HuH-7 (cell line): Measurements from ENCODE around the gene PRICKLE4.

Experiments
- DNase-seq: peaks from one replicate; pipeline ENCODE4 v3.0.0; 2011; ENCODE audit warnings: low spot score

PRICKLE4 gene

GRCh38 chr6:41771058-41771983 is 9.3 kb upstream of the PRICKLE4 start:
- no peak for DNase-seq

GRCh38 chr6:41774841-41775240 is 5.7 kb upstream of the PRICKLE4 start:
- no peak for DNase-seq

GRCh38 chr6:41775293-41775882 is 5.2 kb upstream of the PRICKLE4 start:
- no peak for DNase-seq

GRCh38 chr6:41777551-41778285 is 2.9 kb upstream of the PRICKLE4 start:
- no peak for DNase-seq

DNA sequence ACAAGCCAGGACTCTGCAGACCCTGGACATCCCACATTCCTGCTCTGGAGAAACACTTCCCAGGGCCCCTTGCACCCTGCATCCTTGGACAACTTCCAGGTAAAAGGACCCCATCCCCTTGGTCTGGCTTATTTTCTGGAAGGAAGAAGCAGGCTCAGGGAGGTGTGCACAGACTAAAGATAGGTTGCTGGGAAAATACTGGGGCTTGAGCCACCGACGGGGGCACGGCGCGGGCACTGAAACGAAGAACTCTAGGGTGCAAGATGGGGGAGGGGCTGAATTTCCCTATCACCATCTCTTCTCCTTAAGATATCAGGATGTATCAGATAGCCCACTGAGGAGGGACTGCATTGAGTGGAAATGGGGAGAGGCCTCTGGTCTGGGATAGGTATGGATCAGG is 1.7 kb upstream of the PRICKLE4 start:
- DNase-seq: no peak

DNA sequence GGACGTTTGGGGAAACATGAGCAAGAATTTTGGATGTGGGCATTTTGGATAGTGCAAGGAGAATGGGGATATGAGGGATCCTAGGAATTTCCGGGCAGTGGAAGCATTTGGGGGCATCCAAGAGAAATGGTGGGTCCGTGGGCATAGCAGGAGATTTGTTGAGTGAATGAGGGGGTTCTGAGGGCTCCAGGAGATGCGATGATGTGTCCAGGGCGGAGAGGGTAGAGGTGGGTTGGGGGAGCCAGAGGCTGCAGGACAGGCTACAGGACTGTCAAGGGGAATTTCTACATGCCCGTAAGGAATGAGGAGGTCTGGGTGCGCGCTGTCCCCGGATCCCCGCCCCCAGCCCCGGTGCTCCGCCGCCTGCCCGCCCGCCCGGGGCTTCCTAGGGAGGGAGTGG is 1.2 kb upstream of the PRICKLE4 start:
- DNase-seq: peak; percentile 24

GRCh38 chr6:41779788-41780550 is 613 bp upstream of the PRICKLE4 start, which contains the start of gene FRS3:
FRS3 (minus strand) TSS chr6:41779900; CDS start chr6:41776987, 2,913 bp downstream.
- DNase-seq: peak; percentile 94

GRCh38 chr6:41781366-41781730 is 766 bp downstream of the PRICKLE4 start:
- DNase-seq: no peak

DNA sequence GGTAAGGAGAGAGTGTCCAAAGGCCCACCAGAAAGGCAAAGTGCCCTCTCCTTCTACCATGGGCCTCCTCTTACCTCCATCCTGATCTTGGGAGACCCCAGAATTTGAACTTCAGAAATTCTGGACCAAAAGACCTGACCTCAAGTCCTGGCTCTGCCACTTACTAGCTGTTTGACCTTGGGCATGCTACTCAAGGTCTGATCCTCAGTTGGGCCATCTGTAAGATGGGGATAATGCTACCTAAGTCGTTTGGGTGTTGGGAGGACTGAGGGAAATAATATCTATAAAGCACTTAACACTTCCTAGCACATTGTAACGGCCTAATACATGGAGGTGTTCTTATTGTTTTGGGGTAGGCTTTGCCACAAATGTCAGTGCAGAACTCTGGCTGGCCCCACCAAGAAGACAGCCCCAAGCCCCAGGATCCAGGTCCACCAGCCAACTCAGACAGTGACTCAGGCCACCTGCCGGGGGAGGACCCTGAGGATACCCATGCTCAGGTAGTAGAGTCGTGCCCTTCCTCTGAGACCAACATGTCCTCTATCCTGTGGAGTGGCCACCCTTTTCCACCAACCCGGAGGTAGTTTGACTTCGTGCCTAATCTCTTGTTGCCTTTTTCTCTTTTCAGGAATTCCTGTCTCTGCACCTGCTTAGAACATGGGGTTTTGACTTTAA is 2.7 kb downstream of the PRICKLE4 start:
- DNase-seq: no peak

DNA sequence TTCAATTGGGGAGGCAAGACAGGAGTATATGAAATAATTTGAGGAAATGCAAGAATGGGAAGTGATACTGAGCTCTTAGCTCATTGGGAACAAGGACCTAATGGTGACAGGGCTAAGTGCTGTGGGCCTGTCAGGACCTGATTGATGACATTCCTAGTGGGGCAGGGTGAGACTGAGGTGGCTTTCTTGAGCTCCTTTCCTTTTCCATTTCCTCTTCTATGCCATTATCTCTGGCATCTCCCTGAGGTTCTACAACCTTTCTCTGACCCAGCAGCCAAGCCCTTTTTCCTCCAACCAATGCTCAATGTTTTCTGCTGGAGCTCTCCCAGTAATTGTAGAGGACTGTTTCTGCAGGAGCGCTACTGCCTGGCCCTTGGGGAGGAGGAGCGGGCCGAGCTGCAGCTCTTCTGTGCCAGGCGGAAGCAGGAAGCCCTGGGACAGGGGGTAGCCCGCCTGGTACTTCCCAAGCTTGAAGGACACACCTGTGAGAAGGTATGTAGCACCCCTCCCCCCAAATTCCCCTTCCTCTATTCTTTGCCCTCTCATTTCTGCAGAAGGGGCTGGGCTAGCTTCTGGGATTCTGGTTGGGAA is 4.1 kb downstream of the PRICKLE4 start:
- DNase-seq: no peak

- no peak for DNase-seq
These were observed 4.7 kb downstream of the PRICKLE4 start for GRCh38 chr6:41785254-41785653.

GRCh38 chr6:41785689-41786450 is 5.3 kb downstream of the PRICKLE4 start:
- DNase-seq: no peak

DNA sequence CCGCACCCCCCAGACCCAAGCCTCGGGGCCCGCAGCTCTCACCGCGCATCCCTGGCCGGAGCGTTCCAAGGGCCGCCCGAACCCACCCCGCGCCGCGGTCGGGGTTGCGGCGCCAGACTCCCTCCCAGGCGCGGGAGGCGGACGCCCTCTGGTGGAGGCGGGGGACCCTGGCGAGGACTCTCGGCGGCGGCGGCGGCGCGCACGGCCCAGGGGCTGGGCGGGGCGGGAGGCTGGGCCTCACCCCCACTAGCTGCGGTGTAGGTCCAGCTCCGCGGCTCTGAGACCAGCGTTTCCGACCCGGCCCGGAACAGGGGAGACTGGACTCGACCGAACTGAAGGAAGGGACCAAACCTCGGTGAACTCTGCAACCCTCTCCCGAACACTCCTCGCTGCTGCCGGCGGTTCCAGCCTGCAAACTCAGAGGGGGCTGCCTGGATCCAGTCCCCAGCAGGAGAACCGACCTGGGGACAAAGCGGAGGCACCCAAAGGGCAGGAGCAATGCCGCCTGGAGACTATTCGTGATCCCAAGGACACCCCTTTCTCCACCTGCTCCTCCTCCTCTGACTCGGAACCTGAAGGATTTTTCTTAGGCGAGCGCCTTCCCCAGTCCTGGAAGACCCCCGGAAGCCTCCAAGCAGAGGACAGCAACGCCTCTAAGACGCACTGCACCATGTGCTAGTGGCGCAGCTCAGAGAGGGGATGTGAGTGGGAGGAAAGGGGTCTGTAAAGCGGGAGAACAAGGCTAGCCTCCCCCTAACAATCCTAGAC is 6.1 kb downstream of the PRICKLE4 start:
- DNase-seq: peak; percentile 75

DNA sequence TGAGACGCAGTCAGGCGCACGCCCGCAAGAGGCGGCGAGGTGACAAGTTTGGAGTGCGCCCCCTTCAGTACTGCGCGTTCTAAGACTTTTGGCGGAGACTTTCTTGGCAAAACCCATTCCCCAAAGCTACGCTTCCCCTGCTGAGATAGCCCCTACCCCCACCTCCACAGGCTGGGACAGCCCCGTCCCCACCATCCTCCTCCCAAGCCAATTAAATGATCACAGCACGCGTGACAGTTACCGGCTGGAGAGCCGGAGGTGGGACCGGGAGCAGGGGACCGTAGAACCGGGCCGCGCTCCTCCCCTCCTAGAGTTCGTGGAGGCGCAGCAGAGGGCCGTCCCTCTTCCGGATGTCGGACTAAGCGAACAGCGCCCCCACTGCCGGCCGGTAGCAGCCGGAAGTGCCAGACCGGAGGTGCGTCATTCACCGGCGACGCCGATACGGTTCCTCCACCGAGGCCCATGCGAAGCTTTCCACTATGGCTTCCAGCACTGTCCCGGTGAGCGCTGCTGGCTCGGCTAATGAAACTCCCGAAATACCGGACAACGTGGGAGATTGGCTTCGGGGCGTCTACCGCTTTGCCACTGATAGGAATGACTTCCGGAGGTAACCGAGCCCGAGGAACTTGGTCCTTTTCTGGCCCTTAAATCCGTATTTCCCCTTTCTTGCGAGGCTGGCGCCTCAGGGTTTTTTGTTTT is 6.8 kb downstream of the PRICKLE4 start, which contains the start of gene TOMM6:
TOMM6 (plus strand) TSS at position 476 of the 699 bp plus-strand sequence; CDS start at position 480, 4 bp downstream.
- DNase-seq: peak; percentile 79

DNA sequence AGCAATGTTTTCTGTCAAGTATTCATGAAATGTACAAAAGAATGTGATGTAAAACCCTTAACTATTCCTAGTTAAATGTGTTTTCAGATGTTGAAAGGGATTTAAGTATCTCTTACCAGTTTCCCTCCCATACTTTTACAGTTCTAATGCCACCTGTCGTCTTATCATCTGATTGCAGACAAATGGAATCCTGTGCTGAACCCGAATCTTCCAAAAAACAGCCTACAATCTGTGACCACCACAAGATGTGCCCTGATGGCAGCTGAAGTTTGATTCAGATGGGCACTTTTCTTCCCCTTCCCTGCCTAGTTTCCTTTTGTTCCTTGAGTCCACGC is 8.8 kb downstream of the PRICKLE4 start:
- no peak for DNase-seq

DNA sequence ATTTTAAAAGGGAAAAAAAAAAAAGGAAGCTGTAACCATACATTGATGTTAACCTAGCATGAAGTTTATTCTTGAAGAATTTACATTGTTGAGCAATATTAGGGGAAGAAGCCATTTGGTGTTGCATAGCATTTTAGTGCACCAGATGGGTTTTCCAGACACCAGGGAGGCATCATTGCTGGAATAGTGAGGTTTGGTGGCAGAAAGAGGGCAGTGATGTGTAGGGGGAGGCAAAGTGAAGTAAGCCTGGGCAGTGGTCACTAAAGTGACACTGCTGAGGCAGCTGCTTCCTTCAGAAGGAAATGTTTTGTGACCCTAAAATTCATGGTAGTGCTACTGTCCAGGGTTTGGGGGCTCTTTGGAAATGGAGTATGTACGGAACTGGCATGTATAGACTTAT is 9.5 kb downstream of the PRICKLE4 start:
- DNase-seq: no peak

DNA sequence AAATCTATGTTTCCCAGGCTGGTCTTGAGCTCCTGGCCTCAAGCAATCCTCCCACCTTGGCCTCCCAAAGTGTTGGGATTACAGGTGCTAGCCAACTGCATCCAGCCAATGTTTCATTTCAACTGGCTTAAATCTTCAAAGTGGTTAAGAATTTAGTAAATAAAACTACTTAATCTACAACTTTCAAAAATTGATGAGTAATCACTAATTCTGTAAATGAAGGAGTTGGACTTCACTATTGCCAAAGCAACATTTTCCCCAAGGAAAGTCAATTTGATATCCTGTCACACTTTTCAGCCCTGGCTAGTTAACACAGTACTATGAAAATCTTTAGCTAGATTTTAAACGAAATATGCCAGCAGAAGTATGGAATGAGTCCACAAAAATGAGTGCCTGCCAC is 10.7 kb downstream of the PRICKLE4 start:
- no peak for DNase-seq

DNA sequence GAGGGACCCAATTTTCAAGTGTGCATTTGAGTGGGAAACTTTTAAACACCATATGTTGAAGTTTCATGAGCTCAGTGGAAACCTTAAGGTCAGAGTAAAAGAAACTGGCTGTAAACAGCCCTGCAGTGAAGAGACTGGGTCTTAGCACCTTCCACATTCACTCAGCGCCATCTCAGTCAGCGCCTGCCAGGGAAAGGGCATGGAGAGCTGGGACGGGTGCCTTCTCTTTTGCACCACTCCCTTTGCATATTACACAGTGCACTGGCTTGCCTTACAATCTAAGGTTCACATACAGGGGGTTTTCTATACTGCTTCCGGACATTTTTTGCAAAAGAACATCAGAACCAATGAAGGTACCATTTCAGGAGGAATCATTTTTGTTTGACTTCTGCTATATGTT is 11.4 kb downstream of the PRICKLE4 start:
- DNase-seq: no peak

- no peak for DNase-seq
These were observed 15.9 kb downstream of the PRICKLE4 start for GRCh38 chr6:41796474-41796873.
